ENCODE results near the gene COPZ2.
"Not testable (repeated sequence)": the region's sequence is repeated elsewhere in the genome, so short reads cannot be mapped to it uniquely, and the experiment has no call there.

- TF ChIP-seq POLR2A, CTCF, POLR2AphosphoS5, EP300 (IDR thresholded peaks at IDR 0.05): not testable (repeated sequence)
Measured at GRCh38 chr17:48072811-48073210, 35.2 kb upstream of the COPZ2 start.

Measured in suprapubic skin (tissue), 4 donors.